ENCODE data around the gene RNF31. TPM values are rescaled to one million over a fixed set of nuclear protein-coding genes. Genes with fewer than 3 reads are reported as not detected.
A peak's percentile ranks its signal among the peaks of the same experiment; 100 is the strongest.

Gene RNF31
- polyA plus RNA-seq, 1 of the 3 experiments (the other 2 are of a cell fraction) = 19.2 TPM

DNA sequence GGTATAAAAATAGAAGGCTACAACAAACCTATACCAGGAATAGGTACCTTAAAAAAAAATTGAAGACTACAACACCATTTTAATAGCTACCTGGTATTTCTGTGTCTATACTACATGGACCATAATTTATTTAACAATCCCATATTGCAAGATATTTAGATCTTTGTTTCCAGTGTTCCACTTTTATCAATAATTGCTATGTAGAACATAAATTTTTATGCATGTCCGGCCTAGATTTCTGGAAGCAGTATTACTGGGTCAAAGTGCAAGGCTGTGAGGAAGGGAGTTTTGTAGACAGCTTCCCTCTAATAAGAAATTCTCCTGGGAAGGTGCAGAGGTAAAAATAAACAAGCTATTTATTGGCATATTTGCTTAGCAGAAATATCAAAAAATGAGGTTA, 36.8 kb upstream of the RNF31 start (continued):
- no peak for TF ChIP-seq JUND (IDR thresholded peaks at IDR 0.05)
- no peak for TF ChIP-seq MEF2A (IDR thresholded peaks at IDR 0.05; ENCODE audit: borderline replicate concordance, low read depth)

DNA sequence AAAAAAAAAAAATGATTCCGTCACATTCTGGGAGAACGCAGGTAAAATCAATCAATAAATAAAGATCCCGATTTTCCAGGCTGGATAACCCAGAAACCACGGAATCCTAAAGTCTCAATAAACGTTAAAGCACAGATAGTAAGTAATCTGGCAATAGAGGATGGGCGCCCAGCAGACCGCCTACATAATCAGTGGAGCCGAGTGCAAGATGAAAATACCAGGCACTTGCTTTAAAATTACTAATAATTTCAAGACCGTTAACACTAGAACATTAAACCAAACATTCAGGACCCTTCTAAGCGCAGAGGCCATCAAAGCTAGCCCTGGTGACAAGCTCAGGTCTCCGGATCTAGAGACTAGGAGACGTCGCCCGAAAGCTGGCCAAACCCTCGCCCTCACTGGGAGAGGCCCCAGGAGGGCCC, 33.9 kb upstream of the RNF31 start:
- CTCF ChIA-PET = interaction anchor here (0.9 to 3.8 kb wide), 7 partner anchors 20 to 130 kb away, joined by 3 to 25 read pairs (median 7); partner anchors contain the start of genes CARMIL3, IRF9, PCK2 and TINF2
- no peaks in the 10 kb centered on the region for H4K20me1 ChIP-seq (ENCODE audit: insufficient read depth)
- no peak for DNase-seq
- peak overlapping the region; percentile 71 to 88 for H3K4me3 ChIP-seq (ENCODE audit: low read depth in 2 of 2, low read length in 1 of 2)
- 32% methylated on average over 14 of the region's 15 CpGs for whole genome bisulfite sequencing (ENCODE audit: low lambda C conversion rate)
- peaks cover 6% of the 10 kb centered on the region; the same call in 1 of the 2 replicates for H3K79me2 ChIP-seq (ENCODE audit: insufficient read depth)
- H3K4me2 ChIP-seq = peak overlapping the region; percentile 90
- no peaks in the 10 kb centered on the region for H3K9me2 ChIP-seq
- peaks cover 6 to 17% of the 10 kb centered on the region in 2 experiments for H3K36me3 ChIP-seq (replicated peaks in 1 of 2; ENCODE audit: control insufficient read depth in 1 of 2, insufficient read depth in 2 of 2, low read length in 1 of 2)
- no peaks in the 10 kb centered on the region for H3K9me3 ChIP-seq
- H3K27me3 ChIP-seq (ENCODE audit: insufficient read depth) = no peaks in the 10 kb centered on the region
- H3K27ac ChIP-seq (ENCODE audit: low read depth in 2 of 2, low read length in 1 of 2) = peak overlapping the region; percentile 97 to 99
- peaks cover 10 to 17% of the 10 kb centered on the region in 2 experiments for H3K4me1 ChIP-seq (ENCODE audit: control insufficient read depth in 1 of 2, insufficient read depth in 2 of 2, low read depth in 1 of 2, low read length in 1 of 2)
- H3F3A ChIP-seq (replicated peaks; ENCODE audit: insufficient read depth) = peaks cover 14% of the 10 kb centered on the region
- TF ChIP-seq CHD2 (IDR thresholded peaks at IDR 0.05; ENCODE audit: low read length, partially characterized antibody) = no peak
- H2AFZ ChIP-seq (ENCODE audit: low read depth) = peak overlapping the region; percentile 74
- H3K9ac ChIP-seq = peak overlapping the region; percentile 91
- POLR2A ChIA-PET = interaction anchor here (0.8 to 3.2 kb wide), 12 partner anchors 10 to 158 kb away, joined by 4 to 28 read pairs (median 8); partner anchors contain the start of genes EMC9, IRF9, PCK2 and PSME1

DNA sequence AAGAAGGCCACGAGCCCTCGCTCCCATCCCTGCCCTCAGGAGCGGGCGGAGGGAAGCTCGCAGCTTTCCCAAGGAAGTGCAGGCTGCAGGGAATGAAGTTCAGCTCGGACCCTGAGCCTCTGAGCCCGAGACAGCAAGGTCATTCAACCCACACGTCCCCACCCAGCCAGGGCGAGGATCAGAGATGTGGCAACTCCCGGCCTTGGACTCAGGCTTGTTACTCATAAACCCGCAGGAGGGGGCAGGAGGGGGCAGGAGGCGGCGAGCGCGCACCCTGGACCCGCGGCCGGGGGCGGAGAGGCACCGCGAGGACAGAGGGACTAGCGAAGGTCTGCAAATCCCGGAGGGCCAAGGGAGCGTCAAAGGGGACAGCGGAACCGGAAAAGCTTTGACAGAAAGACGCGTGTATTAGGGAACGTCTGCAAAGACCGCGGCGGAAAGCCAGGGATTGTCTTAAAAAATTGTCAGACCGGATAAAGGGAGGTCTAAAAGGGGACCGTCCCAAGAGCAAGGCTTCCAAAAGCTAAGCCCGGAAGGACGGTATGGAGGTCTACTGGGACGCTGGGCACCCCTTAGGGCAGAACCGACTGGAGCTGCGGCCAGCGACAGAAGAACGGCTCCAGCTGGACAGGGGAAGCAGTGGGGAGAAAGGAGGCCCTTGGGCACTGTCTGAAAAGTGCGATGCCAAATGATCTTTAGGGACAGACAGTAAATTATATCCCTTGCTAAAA, 33.3 kb upstream of the RNF31 start:
- ChIA-PET POLR2A (interaction anchor here (0.8 to 3.2 kb wide), 20 partner anchors 8 to 793 kb away, joined by 3 to 28 read pairs (median 6); partner anchors contain the start of genes CARMIL3, EMC9, FITM1 and IRF9), CTCF (interaction anchor here (0.8 to 3.8 kb wide), 14 partner anchors 21 to 525 kb away, joined by 3 to 25 read pairs (median 3); partner anchors contain the start of genes CARMIL3, IPO4, IRF9 and PCK2)
- Histone ChIP-seq H3K27me3 (ENCODE audit: insufficient read depth) (no peaks in the 10 kb centered on the region), H2AFZ (ENCODE audit: low read depth) (peak overlapping the region; percentile 74), H3K9me3 (no peaks in the 10 kb centered on the region), H3F3A (replicated peaks; ENCODE audit: insufficient read depth) (peaks cover 11% of the 10 kb centered on the region), H3K79me2 (ENCODE audit: insufficient read depth) (peaks cover 6% of the 10 kb centered on the region; the same call in 1 of the 2 replicates), H3K4me3 (ENCODE audit: low read depth in 2 of 2, low read length in 1 of 2) (peak overlapping the region; percentile 71 to 88), H3K27ac (ENCODE audit: low read depth in 2 of 2, low read length in 1 of 2) (peak overlapping the region; percentile 97 to 99), H3K9me2 (no peaks in the 10 kb centered on the region), H3K36me3 (replicated peaks in 1 of 2; ENCODE audit: control insufficient read depth in 1 of 2, insufficient read depth in 2 of 2, low read length in 1 of 2) (peaks cover 11 to 23% of the 10 kb centered on the region in 2 experiments), H3K4me1 (ENCODE audit: control insufficient read depth in 1 of 2, insufficient read depth in 2 of 2, low read depth in 1 of 2, low read length in 1 of 2) (peaks cover 10 to 17% of the 10 kb centered on the region in 2 experiments), H4K20me1 (ENCODE audit: insufficient read depth) (no peaks in the 10 kb centered on the region), H3K9ac (peak overlapping the region; percentile 91), H3K4me2 (peak overlapping the region; percentile 90)
- DNase-seq = peak; percentile 79
- TF ChIP-seq MXI1 (IDR thresholded peaks at IDR 0.05; ENCODE audit: low read depth, low read length) (peak; percentile 86), ELF1 (IDR thresholded peaks at IDR 0.05) (peak; percentile 59; the same call in 1 of the 2 replicates), EP300 (IDR thresholded peaks at IDR 0.05; ENCODE audit: borderline replicate concordance in 1 of 2, low read depth in 1 of 2, low read length in 1 of 2) (peak in 1 of 2 experiments; percentile 31; a peak in 2 of 4 replicates), TAF1 (IDR thresholded peaks at IDR 0.05; ENCODE audit: borderline replicate concordance, low read depth, low read length) (peak; percentile 72), GABPA (IDR thresholded peaks at IDR 0.05; ENCODE audit: low read depth) (peak; percentile 78), CHD2 (IDR thresholded peaks at IDR 0.05; ENCODE audit: low read length, partially characterized antibody) (peak; percentile 22), YY1 (IDR thresholded peaks at IDR 0.05; ENCODE audit: low read depth) (peak; percentile 73; the same call in 1 of the 2 replicates), POLR2AphosphoS5 (IDR thresholded peaks at IDR 0.05; ENCODE audit: low read depth, low read length) (no peak; the same call in 1 of the 2 replicates), NFIC (IDR thresholded peaks at IDR 0.05; ENCODE audit: borderline replicate concordance) (no peak), FOXJ3 (CRISPR knock-in tag; IDR thresholded peaks at IDR 0.05) (no peak), RCOR1 (IDR thresholded peaks at IDR 0.05; ENCODE audit: low read length) (no peak)
- TF ChIP-seq, protein P1, sequence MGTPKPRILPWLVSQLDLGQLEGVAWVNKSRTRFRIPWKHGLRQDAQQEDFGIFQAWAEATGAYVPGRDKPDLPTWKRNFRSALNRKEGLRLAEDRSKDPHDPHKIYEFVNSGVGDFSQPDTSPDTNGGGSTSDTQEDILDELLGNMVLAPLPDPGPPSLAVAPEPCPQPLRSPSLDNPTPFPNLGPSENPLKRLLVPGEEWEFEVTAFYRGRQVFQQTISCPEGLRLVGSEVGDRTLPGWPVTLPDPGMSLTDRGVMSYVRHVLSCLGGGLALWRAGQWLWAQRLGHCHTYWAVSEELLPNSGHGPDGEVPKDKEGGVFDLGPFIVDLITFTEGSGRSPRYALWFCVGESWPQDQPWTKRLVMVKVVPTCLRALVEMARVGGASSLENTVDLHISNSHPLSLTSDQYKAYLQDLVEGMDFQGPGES (IDR thresholded peaks at IDR 0.05; ENCODE audit: low read depth, low read length) = peak; percentile 53
- TF ChIP-seq, protein P2, sequence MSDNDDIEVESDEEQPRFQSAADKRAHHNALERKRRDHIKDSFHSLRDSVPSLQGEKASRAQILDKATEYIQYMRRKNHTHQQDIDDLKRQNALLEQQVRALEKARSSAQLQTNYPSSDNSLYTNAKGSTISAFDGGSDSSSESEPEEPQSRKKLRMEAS (IDR thresholded peaks at IDR 0.05; ENCODE audit: low read depth) = peak; percentile 85
- TF ChIP-seq, protein P3, sequence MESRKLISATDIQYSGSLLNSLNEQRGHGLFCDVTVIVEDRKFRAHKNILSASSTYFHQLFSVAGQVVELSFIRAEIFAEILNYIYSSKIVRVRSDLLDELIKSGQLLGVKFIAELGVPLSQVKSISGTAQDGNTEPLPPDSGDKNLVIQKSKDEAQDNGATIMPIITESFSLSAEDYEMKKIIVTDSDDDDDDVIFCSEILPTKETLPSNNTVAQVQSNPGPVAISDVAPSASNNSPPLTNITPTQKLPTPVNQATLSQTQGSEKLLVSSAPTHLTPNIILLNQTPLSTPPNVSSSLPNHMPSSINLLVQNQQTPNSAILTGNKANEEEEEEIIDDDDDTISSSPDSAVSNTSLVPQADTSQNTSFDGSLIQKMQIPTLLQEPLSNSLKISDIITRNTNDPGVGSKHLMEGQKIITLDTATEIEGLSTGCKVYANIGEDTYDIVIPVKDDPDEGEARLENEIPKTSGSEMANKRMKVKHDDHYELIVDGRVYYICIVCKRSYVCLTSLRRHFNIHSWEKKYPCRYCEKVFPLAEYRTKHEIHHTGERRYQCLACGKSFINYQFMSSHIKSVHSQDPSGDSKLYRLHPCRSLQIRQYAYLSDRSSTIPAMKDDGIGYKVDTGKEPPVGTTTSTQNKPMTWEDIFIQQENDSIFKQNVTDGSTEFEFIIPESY (IDR thresholded peaks at IDR 0.05; ENCODE audit: borderline replicate concordance, low read depth) = 0 out of 2 replicates have a peak, but pooled peaks have one; percentile 57
- WGBS (ENCODE audit: low lambda C conversion rate) = 1% methylated on average over 26 of the region's 42 CpGs

Data from SK-N-SH (cell line).